HepG2 (cell line): Measurements from ENCODE around the gene BPIFB6. TPM values are rescaled to one million over a fixed set of nuclear protein-coding genes. Genes with fewer than 3 reads are reported as not detected.

Experiments used
- ATAC-seq: fragments of 200-7000 bp; cut with Tn5 transposase; 3 replicates; pipeline ENCODE4 v1.9.1; 2020; ENCODE audit warnings: mild to moderate bottlenecking, moderate library complexity
- BruUV-seq: library from RNA; stranded (reverse); fragments of 400-500 nt; replicated peaks from 2 replicates; lab custom pipeline; 2021; lab: Mats Ljungman, UMichigan
- CTCF ChIA-PET: fragments of 300-600 bp; formaldehyde crosslinking; extraction: SDS; loops from one replicate; lab custom pipeline; 2021; ENCODE audit warnings: low total read pairs, inconsistent platforms, low intra/inter-chr PET ratio; lab: Yijun Ruan, JAX
- POLR2A ChIA-PET: fragments of 350-600 bp; sonication (Branson Sonifier 250); formaldehyde crosslinking; loops from one replicate; lab custom pipeline; 2020; ENCODE audit warnings: antibody characterized with exemption, inconsistent platforms; lab: Yijun Ruan, JAX
- DNase-seq: peaks from one replicate; pipeline ENCODE4 v3.0.0-alpha.2; 2015; ENCODE audit warnings: low spot score
- FAIRE-seq: peaks from 3 replicates; lab custom pipeline; 2011; peaks lifted over from hg19 to GRCh38; lab: Jason Lieb, UNC
- H2AFZ ChIP-seq: one replicate; pipeline ENCODE4 v1.6.1; 2011; ENCODE audit warnings: low read length, inconsistent platforms
- H3K27ac ChIP-seq: fragments of 300-600 bp; 3 replicates; pipeline ENCODE4 v1.8.0; 2011; ENCODE audit warnings: mixed run types, mild to moderate bottlenecking, mixed read lengths, low read length, inconsistent platforms; ENCODE audit not compliant: insufficient read depth; ENCODE audit errors: extremely low read length
- H3K27me3 ChIP-seq, 2 experiments: fragments of 200-600 bp in 1 of 2; 2 replicates in 1 of 2; 3 replicates in 1 of 2; pipeline versions ENCODE4 v1.6.0 to v1.8.0; 2011; ENCODE audit warnings: low read length in 2 of 2, mild to moderate bottlenecking in 2 of 2, moderate library complexity in 2 of 2, inconsistent platforms in 1 of 2; ENCODE audit not compliant: insufficient read depth in 2 of 2, control insufficient read depth in 1 of 2
- H3K36me3 ChIP-seq, 2 experiments: fragments of 200-600 bp in 1 of 2; replicated peaks in 1 of 2; 2 replicates in 1 of 2; 3 replicates in 1 of 2; pipeline versions ENCODE4 v1.5.1 to v1.8.0; 2011; ENCODE audit warnings: low read length in 2 of 2, inconsistent platforms in 1 of 2; ENCODE audit not compliant: insufficient read depth in 2 of 2, control insufficient read depth in 1 of 2
- H3K4me1 ChIP-seq: 2 replicates; pipeline ENCODE4 v1.5.1; 2012; ENCODE audit warnings: low read length, inconsistent platforms; ENCODE audit not compliant: insufficient read depth
- H3K4me2 ChIP-seq: 2 replicates; pipeline ENCODE4 v1.6.0; 2011; ENCODE audit warnings: low read depth, low read length, inconsistent platforms
- H3K4me3 ChIP-seq, 3 experiments: fragments of 200-600 bp in 1 of 3; sonication (generic), shearing (Covaris generic) in 1 of 3; replicated peaks in 1 of 3; 2 replicates each; pipeline ENCODE4 v1.5.1; 2011 to 2016; ENCODE audit warnings: low read length in 3 of 3, inconsistent platforms in 2 of 3, low read depth in 2 of 3, mild to moderate bottlenecking in 2 of 3, control low read depth in 1 of 3, mixed read lengths in 1 of 3; ENCODE audit not compliant: insufficient read depth in 1 of 3
- H3K79me2 ChIP-seq: one replicate; pipeline ENCODE4 v1.6.1; 2011; ENCODE audit warnings: low read length, inconsistent platforms; ENCODE audit not compliant: insufficient read depth
- H3K9ac ChIP-seq: 2 replicates; pipeline ENCODE4 v1.6.0; 2011; ENCODE audit warnings: mild to moderate bottlenecking, low read depth, low read length, inconsistent platforms; ENCODE audit not compliant: insufficient read depth
- H3K9me3 ChIP-seq: 2 replicates; pipeline ENCODE4 v1.5.1; 2012; ENCODE audit warnings: mild to moderate bottlenecking, low read length
- H4K20me1 ChIP-seq: 2 replicates; pipeline ENCODE4 v1.6.0; 2011; ENCODE audit warnings: inconsistent platforms, mild to moderate bottlenecking, low read length, moderate library complexity; ENCODE audit not compliant: insufficient read depth
- AGO1 ChIP-seq: fragments of 200-400 bp; formaldehyde crosslinking; IDR thresholded peaks from 2 replicates; pipeline ENCODE4 v1.6.1; 2017; ENCODE audit warnings: mild to moderate bottlenecking, low read depth, low read length, moderate library complexity; ENCODE audit not compliant: poor library complexity, severe bottlenecking
- ESRRA ChIP-seq: sonication (generic); formaldehyde crosslinking; IDR thresholded peaks from 2 replicates; pipeline ENCODE4 v1.5.1; 2020; ENCODE audit warnings: mild to moderate bottlenecking, low read depth, missing genetic modification reagents
- HNRNPLL ChIP-seq: fragments of 200-400 bp; formaldehyde crosslinking; IDR thresholded peaks from 2 replicates; pipeline ENCODE4 v1.6.1; 2017; ENCODE audit warnings: mild to moderate bottlenecking, low read depth, low read length; ENCODE audit not compliant: poor library complexity, severe bottlenecking
- MTA1 ChIP-seq: sonication (generic); formaldehyde crosslinking; IDR thresholded peaks from 2 replicates; pipeline ENCODE4 v1.4.0; 2020; ENCODE audit warnings: missing genetic modification reagents, mild to moderate bottlenecking, borderline replicate concordance
- POLR2G ChIP-seq: fragments of 200-400 bp; formaldehyde crosslinking; IDR thresholded peaks from 2 replicates; pipeline ENCODE4 v1.6.1; 2018; ENCODE audit warnings: mild to moderate bottlenecking, low read depth, low read length, moderate library complexity
- RBM39 ChIP-seq: fragments of 200-400 bp; formaldehyde crosslinking; IDR thresholded peaks from one replicate; pipeline ENCODE4 v1.6.1; 2018; ENCODE audit warnings: antibody characterized with exemption, mild to moderate bottlenecking, low read depth, low read length; ENCODE audit not compliant: poor library complexity, severe bottlenecking
- TIGD3 ChIP-seq: sonication (generic); formaldehyde crosslinking; IDR thresholded peaks from 2 replicates; pipeline ENCODE4 v1.5.1; 2020; ENCODE audit warnings: mild to moderate bottlenecking, missing genetic modification reagents, borderline replicate concordance
- XRCC5 ChIP-seq: fragments of 200-400 bp; formaldehyde crosslinking; optimal IDR thresholded peaks from 2 replicates; pipeline ENCODE3; 2017; ENCODE audit warnings: mild to moderate bottlenecking, low read length
- ZNF17 ChIP-seq: sonication (generic); formaldehyde crosslinking; IDR thresholded peaks from 2 replicates; pipeline ENCODE4 v1.5.0; 2020; ENCODE audit warnings: mild to moderate bottlenecking, missing genetic modification reagents
- ZNF414 ChIP-seq: sonication (generic); formaldehyde crosslinking; IDR thresholded peaks from 2 replicates; pipeline ENCODE4 v1.5.0; 2020; ENCODE audit warnings: missing genetic modification reagents
- ZNF652 ChIP-seq: IDR thresholded peaks from 2 replicates; pipeline ENCODE4 v1.6.1; 2016; ENCODE audit warnings: low read depth, borderline replicate concordance
- ZNF768 ChIP-seq: sonication (generic); formaldehyde crosslinking; IDR thresholded peaks from 2 replicates; pipeline ENCODE4 v1.4.0; 2020; ENCODE audit warnings: missing genetic modification reagents
- WGBS: methylation state at CpG from one replicate; pipeline ENCODE4 v1.1.6; 2017; ENCODE audit warnings: low lambda C conversion rate; 5-methylcytosine and 5-hydroxymethylcytosine counted together
- in situ Hi-C: cut with HindIII; loops from 2 replicates; pipeline ENCODE4 v1.10.0; 2017; ENCODE audit warnings: low pct_unique_long_range_greater_than_20kb; ENCODE audit not compliant: extremely low pct_ligation_motif_present
- intact Hi-C: fragments of 100-400 bp; cut with micrococcal nuclease; formaldehyde crosslinking; loops from one replicate; pipeline ENCODE4 v1.10.0; 2022; ENCODE audit not compliant: unreplicated experiment
- polyA plus RNA-seq, 8 experiments: library from polyadenylated mRNA; depleted of rRNA in 3 of 8; stranded (reverse) in 7 of 8; unstranded in 1 of 8; fragments of >200 nt; fragmentation: Illumina TruSeq in 4 of 8; extraction: Trizol in 4 of 8; gene quantifications; 2 replicates each; pipeline versions ENCODE4 v1.2.1 to v1.2.3, GENCODE V29; 2011 to 2016; ENCODE audit warnings: low read depth in 4 of 8, missing spikeins in 1 of 8, mixed read lengths in 1 of 8; ENCODE audit not compliant: insufficient read depth in 1 of 8
- total RNA-seq, 5 experiments: library from RNA; depleted of rRNA; stranded (reverse); fragments of >200 nt; fragmentation: Illumina TruSeq; extraction: Trizol; gene quantifications; 2 replicates each; pipeline ENCODE4 v1.2.3, GENCODE V29; 2016; ENCODE audit warnings: low read depth in 1 of 5
- TF ChIP-seq, protein P1 (sequence below): fragments of 450-650 bp; IDR thresholded peaks from 2 replicates; pipeline ENCODE4 v1.6.1; 2016

The BPIFB6 gene
- total and polyA plus RNA-seq, 2 of the 13 experiments (the other 11 are each of a cell fraction or from before 2014, with no cell fraction given), result 0.13 to 1.7 TPM

- ChIA-PET CTCF (no interaction called here), POLR2A (interaction anchor here (1.5 to 2.8 kb wide), 2 partner anchors 10 to 12 kb away, joined by 3 to 9 read pairs; no protein-coding TSS in a partner anchor)
- H2AFZ ChIP-seq, result no peak overlapping the region
- WGBS, result 88% methylated on average over 13 of the region's 14 CpGs
- H3K27me3 ChIP-seq, result no peaks in the 10 kb centered on the region
- no peak overlapping the region for H3K4me2 ChIP-seq
- H3K27ac ChIP-seq, result no peak overlapping the region
- no peak overlapping the region for H3K9ac ChIP-seq
- FAIRE-seq (no peak), ATAC-seq (no peak), DNase-seq (no peak)
- in situ Hi-C loops (no loop called here), intact Hi-C loops (no loop called here)
- BruUV-seq, result no TSS peak
- H4K20me1 ChIP-seq, result peaks cover 34% of the 10 kb centered on the region; the same call in 1 of the 2 replicates
- no peaks in the 10 kb centered on the region for H3K9me3 ChIP-seq
- H3K36me3 ChIP-seq, result peaks cover 58 to 95% of the 10 kb centered on the region in 2 experiments
- no peak overlapping the region for H3K4me3 ChIP-seq
- no peaks in the 10 kb centered on the region for H3K79me2 ChIP-seq
- no peaks in the 10 kb centered on the region for H3K4me1 ChIP-seq
- TF ChIP-seq ZNF652 (no peak), MTA1 (CRISPR knock-in tag) (peak; percentile 18; the same call in 1 of the 2 replicates), XRCC5 (no peak), ESRRA (CRISPR knock-in tag) (no peak), AGO1 (peak; percentile 64), RBM39 (peak; percentile 31), POLR2G (peak; percentile 52), ZNF414 (CRISPR knock-in tag) (no peak), ZNF17 (no peak), HNRNPLL (peak; percentile 42), ZNF768 (CRISPR knock-in tag) (0 out of 2 replicates have a peak, but pooled peaks have one; percentile 23), TIGD3 (CRISPR knock-in tag) (no peak)
- TF ChIP-seq, protein P1, sequence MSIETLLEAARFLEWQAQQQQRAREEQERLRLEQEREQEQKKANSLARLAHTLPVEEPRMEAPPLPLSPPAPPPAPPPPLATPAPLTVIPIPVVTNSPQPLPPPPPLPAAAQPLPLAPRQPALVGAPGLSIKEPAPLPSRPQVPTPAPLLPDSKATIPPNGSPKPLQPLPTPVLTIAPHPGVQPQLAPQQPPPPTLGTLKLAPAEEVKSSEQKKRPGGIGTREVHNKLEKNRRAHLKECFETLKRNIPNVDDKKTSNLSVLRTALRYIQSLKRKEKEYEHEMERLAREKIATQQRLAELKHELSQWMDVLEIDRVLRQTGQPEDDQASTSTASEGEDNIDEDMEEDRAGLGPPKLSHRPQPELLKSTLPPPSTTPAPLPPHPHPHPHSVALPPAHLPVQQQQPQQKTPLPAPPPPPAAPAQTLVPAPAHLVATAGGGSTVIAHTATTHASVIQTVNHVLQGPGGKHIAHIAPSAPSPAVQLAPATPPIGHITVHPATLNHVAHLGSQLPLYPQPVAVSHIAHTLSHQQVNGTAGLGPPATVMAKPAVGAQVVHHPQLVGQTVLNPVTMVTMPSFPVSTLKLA, result no peak
Measured at GRCh38 chr20:33018169-33018931, 13.1 kb upstream of the BPIFB6 start.
